ENCODE results near the gene SETDB2. TPM values are rescaled to one million over a fixed set of nuclear protein-coding genes. Genes with fewer than 3 reads are reported as not detected.

Gene SETDB2
- total RNA-seq, 2 donors from 2014 or later: 9.0 to 17.6 TPM

DNA sequence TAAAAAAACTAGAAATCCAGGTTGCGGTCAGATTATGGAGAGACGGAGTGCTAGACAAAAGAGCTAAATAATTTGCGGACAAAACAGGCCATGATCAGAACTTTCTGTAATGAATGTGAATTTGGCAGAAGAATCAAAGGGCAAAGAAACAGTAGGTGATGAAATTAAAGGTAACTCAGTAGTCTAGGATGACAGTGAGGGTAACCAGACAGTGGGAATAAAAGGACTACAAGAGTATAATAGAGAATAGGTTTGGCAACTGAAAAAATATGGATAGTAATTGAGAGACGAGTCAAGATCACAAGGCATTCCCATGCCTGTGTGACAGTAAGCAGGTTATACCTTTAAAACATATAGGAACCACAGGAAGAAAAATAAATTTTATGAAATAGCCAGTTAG, 36.1 kb upstream of the SETDB2 start:
- Histone ChIP-seq H3K36me3 (no peaks in the 10 kb centered on the region), H3K27ac (no peak overlapping the region), H3K27me3 (replicated peaks; ENCODE audit: insufficient read depth) (no peaks in the 10 kb centered on the region), H3K4me3 (no peak overlapping the region), H3K9me3 (no peaks in the 10 kb centered on the region), H3K4me1 (replicated peaks) (no peaks in the 10 kb centered on the region)
- TF ChIP-seq POLR2AphosphoS5 (IDR thresholded peaks at IDR 0.05) (no peak), POLR2A (IDR thresholded peaks at IDR 0.05) (no peak)
- TF ChIP-seq, protein P1, sequence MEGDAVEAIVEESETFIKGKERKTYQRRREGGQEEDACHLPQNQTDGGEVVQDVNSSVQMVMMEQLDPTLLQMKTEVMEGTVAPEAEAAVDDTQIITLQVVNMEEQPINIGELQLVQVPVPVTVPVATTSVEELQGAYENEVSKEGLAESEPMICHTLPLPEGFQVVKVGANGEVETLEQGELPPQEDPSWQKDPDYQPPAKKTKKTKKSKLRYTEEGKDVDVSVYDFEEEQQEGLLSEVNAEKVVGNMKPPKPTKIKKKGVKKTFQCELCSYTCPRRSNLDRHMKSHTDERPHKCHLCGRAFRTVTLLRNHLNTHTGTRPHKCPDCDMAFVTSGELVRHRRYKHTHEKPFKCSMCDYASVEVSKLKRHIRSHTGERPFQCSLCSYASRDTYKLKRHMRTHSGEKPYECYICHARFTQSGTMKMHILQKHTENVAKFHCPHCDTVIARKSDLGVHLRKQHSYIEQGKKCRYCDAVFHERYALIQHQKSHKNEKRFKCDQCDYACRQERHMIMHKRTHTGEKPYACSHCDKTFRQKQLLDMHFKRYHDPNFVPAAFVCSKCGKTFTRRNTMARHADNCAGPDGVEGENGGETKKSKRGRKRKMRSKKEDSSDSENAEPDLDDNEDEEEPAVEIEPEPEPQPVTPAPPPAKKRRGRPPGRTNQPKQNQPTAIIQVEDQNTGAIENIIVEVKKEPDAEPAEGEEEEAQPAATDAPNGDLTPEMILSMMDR (IDR thresholded peaks at IDR 0.05): no peak
- intact Hi-C loops (cut with DNase I): no loop called here
- WGBS: 83% methylated on average over 4 of the region's 4 CpGs
- no peak for DNase-seq (ENCODE audit: low spot score)

DNA sequence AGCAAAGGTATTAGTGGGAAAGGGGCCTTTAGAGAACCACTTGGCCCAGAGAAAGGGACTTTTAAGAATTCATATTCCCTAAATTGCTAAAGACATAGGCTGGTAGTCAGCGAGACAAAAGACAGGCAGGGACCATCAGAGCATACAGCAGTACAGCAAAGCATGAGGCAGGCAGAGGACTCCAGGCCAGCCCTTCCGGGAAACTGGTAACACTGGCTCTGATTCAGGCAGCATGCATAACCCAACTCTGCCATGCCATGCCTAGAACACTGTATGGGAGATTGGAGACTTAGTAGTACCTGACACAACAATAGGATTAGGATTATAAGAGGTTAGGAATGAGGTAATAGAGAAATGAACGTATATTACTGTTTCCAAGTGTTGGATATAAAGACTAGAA, 35.1 kb upstream of the SETDB2 start:
- Histone ChIP-seq H3K4me3 (no peak overlapping the region), H3K36me3 (no peaks in the 10 kb centered on the region), H3K27ac (no peak overlapping the region), H3K9me3 (no peaks in the 10 kb centered on the region), H3K27me3 (replicated peaks; ENCODE audit: insufficient read depth) (no peaks in the 10 kb centered on the region), H3K4me1 (replicated peaks) (no peaks in the 10 kb centered on the region)
- 68% methylated on average over 3 of the region's 3 CpGs for WGBS
- no peak for DNase-seq (ENCODE audit: low spot score)
- TF ChIP-seq, protein P1 (IDR thresholded peaks at IDR 0.05): no peak
- TF ChIP-seq POLR2A (IDR thresholded peaks at IDR 0.05): no peak
- no peak for TF ChIP-seq POLR2AphosphoS5 (IDR thresholded peaks at IDR 0.05)
- intact Hi-C loops (cut with DNase I): no loop called here

DNA sequence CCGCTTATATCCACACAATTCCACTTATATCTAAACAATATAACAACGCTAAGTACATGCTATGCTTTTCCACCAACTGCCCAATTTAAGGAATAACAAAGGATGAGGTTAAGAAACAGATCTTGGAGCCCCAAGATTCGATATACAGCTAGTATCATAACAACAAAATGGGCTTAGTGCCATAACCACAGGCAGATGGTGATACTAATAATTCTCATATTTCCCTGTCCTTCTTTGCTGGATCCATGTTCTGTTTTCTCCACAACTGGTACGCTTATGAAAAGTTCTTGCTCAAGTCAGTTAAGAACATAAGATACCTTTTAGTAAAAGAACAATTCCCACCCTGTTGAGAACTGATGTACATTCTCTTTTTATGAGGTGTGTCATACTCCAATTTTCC, 34.1 kb upstream of the SETDB2 start:
- Histone ChIP-seq H3K27me3 (replicated peaks; ENCODE audit: insufficient read depth) (no peaks in the 10 kb centered on the region), H3K36me3 (no peaks in the 10 kb centered on the region), H3K4me1 (replicated peaks) (no peaks in the 10 kb centered on the region), H3K9me3 (no peaks in the 10 kb centered on the region), H3K4me3 (no peak overlapping the region), H3K27ac (no peak overlapping the region)
- intact Hi-C loops (cut with DNase I): no loop called here
- no peak for TF ChIP-seq POLR2AphosphoS5 (IDR thresholded peaks at IDR 0.05)
- TF ChIP-seq, protein P1 (IDR thresholded peaks at IDR 0.05): no peak
- no peak for TF ChIP-seq POLR2A (IDR thresholded peaks at IDR 0.05)
- no peak for DNase-seq (ENCODE audit: low spot score)
- WGBS: 78% methylated on average over 4 of the region's 4 CpGs

DNA sequence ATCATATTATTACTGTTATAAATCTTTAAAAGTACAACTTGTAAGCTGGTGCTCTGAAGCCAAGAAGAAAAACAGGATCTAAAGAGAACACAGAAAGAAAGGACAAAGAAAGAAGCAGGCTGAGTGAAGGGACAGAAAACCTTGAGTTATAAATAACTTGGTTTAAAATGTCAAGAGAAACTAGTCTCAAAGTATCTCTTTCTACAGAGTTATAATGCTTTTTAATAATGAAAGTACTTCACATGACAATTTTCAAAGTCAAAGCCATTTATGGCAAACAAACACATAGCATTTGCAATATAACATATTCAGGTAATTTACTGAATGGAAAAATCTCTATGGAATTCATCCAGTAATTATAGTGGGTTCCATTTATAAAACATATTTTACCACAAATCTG, 33.6 kb upstream of the SETDB2 start:
- no peak overlapping the region for H3K4me3 ChIP-seq
- no peaks in the 10 kb centered on the region for H3K36me3 ChIP-seq
- no peak overlapping the region for H3K27ac ChIP-seq
- H3K9me3 ChIP-seq: no peaks in the 10 kb centered on the region
- TF ChIP-seq POLR2A (IDR thresholded peaks at IDR 0.05): no peak
- H3K4me1 ChIP-seq (replicated peaks): no peaks in the 10 kb centered on the region
- intact Hi-C loops (cut with DNase I): no loop called here
- no peak for DNase-seq (ENCODE audit: low spot score)
- no peaks in the 10 kb centered on the region for H3K27me3 ChIP-seq (replicated peaks; ENCODE audit: insufficient read depth)

DNA sequence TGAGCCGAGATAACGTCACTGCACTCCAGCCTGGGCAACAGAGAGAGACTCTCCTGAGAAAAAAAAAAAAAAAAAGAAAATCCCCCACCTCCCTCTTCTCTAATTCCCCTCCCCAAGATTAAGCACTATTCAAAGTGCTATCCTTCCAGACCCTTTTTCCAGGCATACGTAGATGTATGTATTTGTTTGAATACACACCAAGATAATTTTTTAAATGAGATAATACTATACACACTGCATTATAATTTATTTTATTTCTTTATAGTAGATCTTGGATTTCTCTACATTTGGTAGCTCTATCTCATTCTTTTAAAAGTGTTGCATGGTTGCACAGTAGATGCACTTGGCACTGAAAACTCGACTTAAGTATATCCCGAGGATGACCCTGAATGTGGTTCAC, 32.7 kb upstream of the SETDB2 start:
- H3K27me3 ChIP-seq (replicated peaks; ENCODE audit: insufficient read depth): no peaks in the 10 kb centered on the region
- no peak for TF ChIP-seq POLR2A (IDR thresholded peaks at IDR 0.05)
- TF ChIP-seq, protein P1 (IDR thresholded peaks at IDR 0.05): no peak
- no peak for TF ChIP-seq POLR2AphosphoS5 (IDR thresholded peaks at IDR 0.05)
- no peak for DNase-seq (ENCODE audit: low spot score)
- H3K27ac ChIP-seq: no peak overlapping the region
- no peak overlapping the region for H3K4me3 ChIP-seq
- no peaks in the 10 kb centered on the region for H3K4me1 ChIP-seq (replicated peaks)
- 95% methylated on average over 5 of the region's 5 CpGs for WGBS
- H3K36me3 ChIP-seq: no peaks in the 10 kb centered on the region
- H3K9me3 ChIP-seq: no peaks in the 10 kb centered on the region
- intact Hi-C loops (cut with DNase I): no loop called here

Measured in prostate gland (tissue), 2 donors.